Effector CD4-positive, alpha-beta T cell (primary cell): ENCODE measurements around the gene RBM14.
"Not testable (repeated sequence)": the region's sequence is repeated elsewhere in the genome, so short reads cannot be mapped to it uniquely, and the experiment has no call there.

Experiments used
- DNase-seq: peaks from one replicate; pipeline ENCODE4 v3.0.0-alpha.2; 2020
- total RNA-seq: gene quantifications from one replicate; lab custom pipeline; 2026; lab: John Stamatoyannopoulos, UW

The RBM14 gene
- 330 reads per million, percentile 96 among the genes with 10 or more reads in this experiment for total RNA-seq

GRCh38 chr11:66616379-66617154 lies at the start of gene RBM14:
Gene RBM14, plus strand, starts transcription at chr11:66616630. Its CDS starts 91 bp downstream, at chr11:66616721.
- DNase-seq = peak; percentile 99

GRCh38 chr11:66567787-66568123 lies 48.7 kb upstream of the RBM14 start:
- DNase-seq = no peak

- peak; percentile 58 for DNase-seq
Observed at GRCh38 chr11:66568124-66568916, 48.1 kb upstream of the RBM14 start, which contains the start of gene CTSF. Gene CTSF, minus strand, starts transcription at chr11:66568606. Its CDS starts 120 bp downstream, at chr11:66568486.

- no peak for DNase-seq
Observed at GRCh38 chr11:66569076-66569475, 47.4 kb upstream of the RBM14 start.

- no peak for DNase-seq
Observed at GRCh38 chr11:66570079-66570849, 46.2 kb upstream of the RBM14 start.

- DNase-seq = no peak
Observed at GRCh38 chr11:66570850-66571180, 45.6 kb upstream of the RBM14 start.

- peak; percentile 76 for DNase-seq
Observed at GRCh38 chr11:66579017-66579606, 37.3 kb upstream of the RBM14 start.

- no peak for DNase-seq
Observed at GRCh38 chr11:66580803-66581202, 35.6 kb upstream of the RBM14 start.

- no peak for DNase-seq
Observed at GRCh38 chr11:66581261-66581660, 35.2 kb upstream of the RBM14 start.

- DNase-seq = not testable (repeated sequence)
Observed at GRCh38 chr11:66582565-66583147, 33.8 kb upstream of the RBM14 start.

GRCh38 chr11:66585447-66585846 lies 31.0 kb upstream of the RBM14 start:
- not testable (repeated sequence) for DNase-seq

GRCh38 chr11:66586136-66586535 lies 30.3 kb upstream of the RBM14 start:
- no peak for DNase-seq

- not testable (repeated sequence) for DNase-seq
Observed at GRCh38 chr11:66589315-66589714, 27.1 kb upstream of the RBM14 start.

- no peak for DNase-seq
Observed at GRCh38 chr11:66589996-66590675, 26.3 kb upstream of the RBM14 start.

GRCh38 chr11:66591175-66591574 lies 25.3 kb upstream of the RBM14 start:
- no peak for DNase-seq

- DNase-seq = peak; percentile 99
Observed at GRCh38 chr11:66592457-66593302, 23.8 kb upstream of the RBM14 start, which contains the start of the genes CCDC87 and CCS. Gene CCDC87, minus strand, starts transcription at chr11:66593063. Its CDS starts 48 bp downstream, at chr11:66593015. Gene CCS, plus strand, starts transcription at chr11:66593185. Its CDS starts 77 bp downstream, at chr11:66593262.

- no peak for DNase-seq
Observed at GRCh38 chr11:66593303-66593635, 23.2 kb upstream of the RBM14 start.

- DNase-seq = no peak
Observed at GRCh38 chr11:66593650-66594049, 22.8 kb upstream of the RBM14 start.

GRCh38 chr11:66595245-66595904 lies 21.1 kb upstream of the RBM14 start:
- no peak for DNase-seq

- no peak for DNase-seq
Observed at GRCh38 chr11:66598993-66599392, 17.4 kb upstream of the RBM14 start.
